HL-60 (cell line): ENCODE measurements around the gene IL13RA2.

ENCODE experiments used
- DNase-seq, 2 experiments: peaks; one replicate each; pipeline ENCODE4 v3.0.0-alpha.2; 2010 to 2020; ENCODE audit warnings: low read depth in 1 of 2, low spot score in 1 of 2
- H3K27ac ChIP-seq: fragments of 250-450 bp; sonication (Bioruptor Pico); replicated peaks from 2 replicates; pipeline ENCODE4 v1.5.1; 2020; ENCODE audit warnings: mild to moderate bottlenecking, moderate library complexity
- H3K27me3 ChIP-seq: fragments of 250-450 bp; sonication (Bioruptor Pico); 2 replicates; pipeline ENCODE4 v1.5.1; 2021; ENCODE audit warnings: mild to moderate bottlenecking, moderate library complexity; ENCODE audit not compliant: insufficient read depth, poor library complexity, severe bottlenecking
- H3K4me3 ChIP-seq: replicated peaks from 2 replicates; pipeline ENCODE4 v1.5.1; 2011; ENCODE audit warnings: mild to moderate bottlenecking, control low read depth, low read length; ENCODE audit not compliant: insufficient read depth
- GABPA ChIP-seq: IDR thresholded peaks from 2 replicates; pipeline ENCODE4 v1.6.1; 2012; ENCODE audit warnings: low read depth
- POLR2AphosphoS5 ChIP-seq: IDR thresholded peaks from 2 replicates; pipeline ENCODE4 v1.6.1; 2012; ENCODE audit warnings: low read depth
- SPI1 ChIP-seq: IDR thresholded peaks from 2 replicates; pipeline ENCODE4 v1.6.1; 2012; ENCODE audit warnings: low read depth, mild to moderate bottlenecking, borderline replicate concordance
- TF ChIP-seq, protein P1 (sequence below): IDR thresholded peaks from one replicate; pipeline ENCODE4 v1.5.1; 2011; ENCODE audit warnings: low read length, control low read depth, inconsistent platforms; ENCODE audit not compliant: insufficient read depth
- TF ChIP-seq, protein P2 (sequence below): IDR thresholded peaks from 2 replicates; pipeline ENCODE4 v1.6.1; 2012; ENCODE audit warnings: low read depth; ENCODE audit not compliant: insufficient replicate concordance

The IL13RA2 gene

DNA sequence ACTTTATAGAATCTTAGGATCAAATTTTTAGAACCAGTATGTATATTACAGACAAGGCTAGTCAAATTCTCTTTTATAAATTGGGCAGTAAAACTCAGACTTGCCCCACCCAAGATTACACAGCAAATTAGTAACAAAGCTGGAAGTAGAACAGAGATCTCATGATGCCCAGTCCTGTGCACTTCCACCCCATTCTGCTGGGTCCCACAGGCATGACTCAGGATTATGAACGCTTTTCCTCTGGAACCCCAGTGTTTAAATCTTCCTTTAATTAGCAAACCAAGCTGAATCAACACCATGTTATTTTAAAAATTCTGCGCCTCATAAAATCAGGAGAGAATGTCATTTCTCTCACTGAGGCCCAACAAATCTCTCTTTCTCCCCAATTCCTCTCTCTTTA lies 1.5 kb upstream of the IL13RA2 start:
- Histone ChIP-seq H3K27ac (no peak overlapping the region), H3K4me3 (no peak overlapping the region), H3K27me3 (no peaks in the 10 kb centered on the region)
- TF ChIP-seq, protein P1, sequence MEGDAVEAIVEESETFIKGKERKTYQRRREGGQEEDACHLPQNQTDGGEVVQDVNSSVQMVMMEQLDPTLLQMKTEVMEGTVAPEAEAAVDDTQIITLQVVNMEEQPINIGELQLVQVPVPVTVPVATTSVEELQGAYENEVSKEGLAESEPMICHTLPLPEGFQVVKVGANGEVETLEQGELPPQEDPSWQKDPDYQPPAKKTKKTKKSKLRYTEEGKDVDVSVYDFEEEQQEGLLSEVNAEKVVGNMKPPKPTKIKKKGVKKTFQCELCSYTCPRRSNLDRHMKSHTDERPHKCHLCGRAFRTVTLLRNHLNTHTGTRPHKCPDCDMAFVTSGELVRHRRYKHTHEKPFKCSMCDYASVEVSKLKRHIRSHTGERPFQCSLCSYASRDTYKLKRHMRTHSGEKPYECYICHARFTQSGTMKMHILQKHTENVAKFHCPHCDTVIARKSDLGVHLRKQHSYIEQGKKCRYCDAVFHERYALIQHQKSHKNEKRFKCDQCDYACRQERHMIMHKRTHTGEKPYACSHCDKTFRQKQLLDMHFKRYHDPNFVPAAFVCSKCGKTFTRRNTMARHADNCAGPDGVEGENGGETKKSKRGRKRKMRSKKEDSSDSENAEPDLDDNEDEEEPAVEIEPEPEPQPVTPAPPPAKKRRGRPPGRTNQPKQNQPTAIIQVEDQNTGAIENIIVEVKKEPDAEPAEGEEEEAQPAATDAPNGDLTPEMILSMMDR, result no peak
- no peak for TF ChIP-seq POLR2AphosphoS5
- no peak for TF ChIP-seq SPI1
- TF ChIP-seq GABPA, result no peak
- TF ChIP-seq, protein P2, sequence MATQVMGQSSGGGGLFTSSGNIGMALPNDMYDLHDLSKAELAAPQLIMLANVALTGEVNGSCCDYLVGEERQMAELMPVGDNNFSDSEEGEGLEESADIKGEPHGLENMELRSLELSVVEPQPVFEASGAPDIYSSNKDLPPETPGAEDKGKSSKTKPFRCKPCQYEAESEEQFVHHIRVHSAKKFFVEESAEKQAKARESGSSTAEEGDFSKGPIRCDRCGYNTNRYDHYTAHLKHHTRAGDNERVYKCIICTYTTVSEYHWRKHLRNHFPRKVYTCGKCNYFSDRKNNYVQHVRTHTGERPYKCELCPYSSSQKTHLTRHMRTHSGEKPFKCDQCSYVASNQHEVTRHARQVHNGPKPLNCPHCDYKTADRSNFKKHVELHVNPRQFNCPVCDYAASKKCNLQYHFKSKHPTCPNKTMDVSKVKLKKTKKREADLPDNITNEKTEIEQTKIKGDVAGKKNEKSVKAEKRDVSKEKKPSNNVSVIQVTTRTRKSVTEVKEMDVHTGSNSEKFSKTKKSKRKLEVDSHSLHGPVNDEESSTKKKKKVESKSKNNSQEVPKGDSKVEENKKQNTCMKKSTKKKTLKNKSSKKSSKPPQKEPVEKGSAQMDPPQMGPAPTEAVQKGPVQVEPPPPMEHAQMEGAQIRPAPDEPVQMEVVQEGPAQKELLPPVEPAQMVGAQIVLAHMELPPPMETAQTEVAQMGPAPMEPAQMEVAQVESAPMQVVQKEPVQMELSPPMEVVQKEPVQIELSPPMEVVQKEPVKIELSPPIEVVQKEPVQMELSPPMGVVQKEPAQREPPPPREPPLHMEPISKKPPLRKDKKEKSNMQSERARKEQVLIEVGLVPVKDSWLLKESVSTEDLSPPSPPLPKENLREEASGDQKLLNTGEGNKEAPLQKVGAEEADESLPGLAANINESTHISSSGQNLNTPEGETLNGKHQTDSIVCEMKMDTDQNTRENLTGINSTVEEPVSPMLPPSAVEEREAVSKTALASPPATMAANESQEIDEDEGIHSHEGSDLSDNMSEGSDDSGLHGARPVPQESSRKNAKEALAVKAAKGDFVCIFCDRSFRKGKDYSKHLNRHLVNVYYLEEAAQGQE, result no peak
- no peak for DNase-seq

DNA sequence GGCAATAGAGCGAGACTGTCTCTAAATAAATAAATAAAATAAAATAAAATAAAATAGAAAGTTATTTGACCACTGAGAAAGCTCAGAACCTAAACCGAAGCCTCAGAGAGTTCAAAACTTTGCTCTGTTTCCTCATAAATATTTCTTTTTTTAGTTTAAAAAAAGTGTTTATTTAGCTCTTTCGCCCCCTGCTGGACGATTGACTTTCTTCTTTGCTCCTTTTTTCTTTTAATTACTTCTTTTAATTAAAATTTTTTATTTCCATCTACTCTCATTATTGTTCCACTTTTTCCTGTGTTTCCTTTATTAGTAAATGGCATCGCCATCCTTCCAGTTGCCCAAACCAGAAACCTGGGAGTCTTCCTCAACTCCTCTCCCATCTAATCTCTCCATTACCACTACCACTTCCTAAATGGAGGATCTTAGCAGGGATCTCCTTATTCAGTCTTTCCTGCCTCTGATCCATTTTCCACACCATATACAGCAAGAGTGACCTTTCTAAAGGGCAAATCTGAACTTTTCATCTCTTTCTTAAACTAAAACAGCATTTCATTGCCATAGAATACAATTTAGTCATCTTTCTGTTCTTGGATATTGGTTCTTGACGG lies 728 bp upstream of the IL13RA2 start:
- Histone ChIP-seq H3K4me3 (no peak overlapping the region), H3K27me3 (no peaks in the 10 kb centered on the region), H3K27ac (no peak overlapping the region)
- DNase-seq, result no peak
- TF ChIP-seq GABPA (no peak), POLR2AphosphoS5 (no peak), SPI1 (no peak)
- TF ChIP-seq, protein P2, result no peak

DNA sequence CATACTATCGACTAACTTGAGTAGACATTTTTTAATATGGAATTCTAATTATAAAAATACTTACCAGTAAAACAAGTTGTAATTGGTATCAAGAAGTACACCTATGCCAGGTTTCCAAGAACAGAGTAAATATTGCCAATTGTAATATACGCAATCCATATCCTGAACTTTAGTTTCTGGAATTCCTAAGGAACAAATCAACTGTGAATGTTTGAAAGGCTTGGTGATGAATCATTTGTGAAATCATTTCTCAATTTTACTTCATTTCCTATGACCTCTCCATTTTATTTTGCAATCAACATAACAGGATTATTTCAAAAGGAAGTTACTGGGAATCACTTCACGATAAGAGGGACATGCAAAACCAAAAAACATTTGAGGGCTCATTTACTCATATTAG lies 3.7 kb downstream of the IL13RA2 start:
- no peak for DNase-seq
- H3K27me3 ChIP-seq, result no peaks in the 10 kb centered on the region
- no peak overlapping the region for H3K4me3 ChIP-seq
- TF ChIP-seq, protein P1, result no peak
- TF ChIP-seq POLR2AphosphoS5 (no peak), GABPA (no peak), SPI1 (no peak)
- TF ChIP-seq, protein P2, result no peak
- H3K27ac ChIP-seq, result no peak overlapping the region
